ENCODE data around the gene USP13.

- TF ChIP-seq CTCF (conservative IDR thresholded peaks at IDR 0.05; ENCODE audit: low read depth, low read length) (no peak), USF2 (IDR thresholded peaks at IDR 0.05; ENCODE audit: low read depth, low read length) (no peak), POLR2A (IDR thresholded peaks at IDR 0.05; ENCODE audit: low read depth, low read length) (no peak), RFX5 (IDR thresholded peaks at IDR 0.05; ENCODE audit: low read depth, low read length) (no peak)
Measured at GRCh38 chr3:179673523-179673922, 20.7 kb downstream of the USP13 start.
